GM12892 (cell line): ENCODE data around the gene SLC7A6OS.

Source experiments
- POLR2A ChIP-seq: IDR thresholded peaks from 2 replicates; pipeline ENCODE4 v1.6.1; 2011; ENCODE audit warnings: low read depth, low read length, control low read depth
- POLR2AphosphoS5 ChIP-seq: IDR thresholded peaks from 2 replicates; pipeline ENCODE4 v1.6.1; 2011; ENCODE audit warnings: low read depth, low read length, control low read depth
- TAF1 ChIP-seq: IDR thresholded peaks from 2 replicates; pipeline ENCODE4 v1.6.1; 2011; ENCODE audit warnings: low read depth, mild to moderate bottlenecking, control low read depth, low read length, borderline replicate concordance

DNA sequence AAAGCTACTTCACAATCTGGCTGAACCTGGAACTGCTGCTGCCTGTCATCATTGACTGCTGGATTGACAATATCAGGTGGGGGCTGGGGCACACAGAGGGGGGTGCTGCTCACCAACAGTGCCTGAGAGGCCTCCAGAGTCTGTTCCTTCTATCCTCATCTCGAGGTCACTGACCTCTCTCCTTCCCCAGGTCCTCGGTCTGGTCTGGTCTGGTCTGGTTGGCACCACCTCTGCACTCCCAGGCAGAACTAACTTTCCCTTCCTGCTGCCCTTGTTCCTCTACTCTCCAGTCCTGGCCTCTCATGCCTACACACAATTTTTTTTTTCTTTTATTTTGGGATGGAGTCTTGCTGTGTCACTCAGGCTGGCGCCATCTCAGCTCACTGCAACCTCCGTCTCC is 61.4 kb downstream of the SLC7A6OS start:
- TF ChIP-seq POLR2A (no peak), POLR2AphosphoS5 (no peak), TAF1 (no peak)
